Epithelial cell of esophagus (primary cell): ENCODE results near the gene ARHGEF7.
A peak's percentile ranks its signal among the peaks of the same experiment; 100 is the strongest.

Experiments used
- DNase-seq: peaks from one replicate; pipeline ENCODE4 v3.0.0; 2010; ENCODE audit warnings: low read depth
- H3K4me3 ChIP-seq: 2 replicates; pipeline ENCODE4 v1.5.1; 2011; ENCODE audit warnings: mild to moderate bottlenecking, low read length, control low read depth
- TF ChIP-seq, protein P1 (sequence below): IDR thresholded peaks from 2 replicates; pipeline ENCODE4 v1.5.1; 2011; ENCODE audit warnings: low read depth, mild to moderate bottlenecking, low read length, control low read depth, inconsistent platforms; ENCODE audit not compliant: insufficient read depth; ENCODE audit errors: missing control alignments

Gene ARHGEF7

DNA sequence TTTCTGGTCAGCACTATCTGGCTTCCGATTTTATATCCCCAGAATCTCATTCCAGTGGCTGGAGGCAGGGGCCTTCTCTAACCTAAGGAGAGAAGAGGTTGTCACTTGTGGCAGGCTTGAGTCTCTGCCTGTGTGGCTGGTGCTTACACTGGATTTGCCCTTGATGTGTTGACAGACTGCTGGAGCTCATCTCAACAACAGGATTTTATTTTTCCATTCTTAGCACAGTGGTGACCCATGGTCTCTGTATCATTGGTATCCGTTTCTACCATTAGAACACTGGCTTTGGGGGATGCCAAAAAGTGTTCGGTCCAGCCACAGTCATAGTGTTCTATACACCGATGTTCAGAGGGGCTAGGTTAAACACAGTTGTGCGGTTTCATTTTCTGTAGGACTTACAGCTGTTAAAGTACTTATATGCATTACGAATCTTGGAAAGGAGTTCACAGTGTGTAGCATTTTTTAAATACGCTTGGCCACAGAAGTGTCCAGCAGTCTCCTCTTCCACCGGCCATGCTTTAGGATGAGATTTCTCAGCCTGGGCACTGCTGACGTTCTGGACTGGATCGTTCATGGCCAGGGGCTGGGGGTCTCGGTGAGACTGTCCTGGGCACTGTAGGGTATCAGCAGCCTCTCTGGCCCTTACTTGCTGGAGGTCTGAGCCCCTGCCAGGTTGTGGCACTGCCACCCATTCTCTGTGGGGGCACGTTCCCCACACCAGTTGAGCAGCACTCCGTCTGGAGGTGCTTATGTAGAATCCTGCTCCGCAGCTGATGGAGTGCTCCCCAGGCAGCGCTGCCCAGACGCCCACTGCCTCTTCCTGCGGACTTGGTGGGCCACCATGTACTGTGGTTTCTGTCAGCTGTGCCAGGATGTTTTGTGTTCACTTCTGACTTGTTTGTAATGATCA, 163.9 kb downstream of the ARHGEF7 start:
- TF ChIP-seq, protein P1, sequence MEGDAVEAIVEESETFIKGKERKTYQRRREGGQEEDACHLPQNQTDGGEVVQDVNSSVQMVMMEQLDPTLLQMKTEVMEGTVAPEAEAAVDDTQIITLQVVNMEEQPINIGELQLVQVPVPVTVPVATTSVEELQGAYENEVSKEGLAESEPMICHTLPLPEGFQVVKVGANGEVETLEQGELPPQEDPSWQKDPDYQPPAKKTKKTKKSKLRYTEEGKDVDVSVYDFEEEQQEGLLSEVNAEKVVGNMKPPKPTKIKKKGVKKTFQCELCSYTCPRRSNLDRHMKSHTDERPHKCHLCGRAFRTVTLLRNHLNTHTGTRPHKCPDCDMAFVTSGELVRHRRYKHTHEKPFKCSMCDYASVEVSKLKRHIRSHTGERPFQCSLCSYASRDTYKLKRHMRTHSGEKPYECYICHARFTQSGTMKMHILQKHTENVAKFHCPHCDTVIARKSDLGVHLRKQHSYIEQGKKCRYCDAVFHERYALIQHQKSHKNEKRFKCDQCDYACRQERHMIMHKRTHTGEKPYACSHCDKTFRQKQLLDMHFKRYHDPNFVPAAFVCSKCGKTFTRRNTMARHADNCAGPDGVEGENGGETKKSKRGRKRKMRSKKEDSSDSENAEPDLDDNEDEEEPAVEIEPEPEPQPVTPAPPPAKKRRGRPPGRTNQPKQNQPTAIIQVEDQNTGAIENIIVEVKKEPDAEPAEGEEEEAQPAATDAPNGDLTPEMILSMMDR: no peak
- no peak overlapping the region for H3K4me3 ChIP-seq
- DNase-seq: no peak

DNA sequence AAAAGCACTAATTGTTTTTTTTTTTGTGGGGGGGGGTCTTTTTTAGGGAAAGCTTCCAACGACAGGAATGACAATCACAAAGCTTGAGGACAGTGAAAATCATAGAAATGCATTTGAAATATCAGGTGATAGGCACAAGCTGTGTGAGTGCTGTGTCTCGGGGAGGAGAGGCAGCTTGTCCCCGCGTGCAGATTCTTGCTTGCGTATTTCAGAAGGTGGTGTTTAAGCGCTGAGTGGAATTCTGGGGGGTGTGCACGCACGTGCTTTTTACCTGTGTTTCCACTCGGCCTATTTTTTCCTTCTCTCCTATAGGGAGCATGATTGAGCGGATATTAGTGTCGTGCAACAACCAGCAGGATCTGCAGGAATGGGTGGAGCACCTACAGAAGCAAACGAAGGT, 165.1 kb downstream of the ARHGEF7 start:
- no peak for DNase-seq
- H3K4me3 ChIP-seq: no peak overlapping the region
- TF ChIP-seq, protein P1: no peak

DNA sequence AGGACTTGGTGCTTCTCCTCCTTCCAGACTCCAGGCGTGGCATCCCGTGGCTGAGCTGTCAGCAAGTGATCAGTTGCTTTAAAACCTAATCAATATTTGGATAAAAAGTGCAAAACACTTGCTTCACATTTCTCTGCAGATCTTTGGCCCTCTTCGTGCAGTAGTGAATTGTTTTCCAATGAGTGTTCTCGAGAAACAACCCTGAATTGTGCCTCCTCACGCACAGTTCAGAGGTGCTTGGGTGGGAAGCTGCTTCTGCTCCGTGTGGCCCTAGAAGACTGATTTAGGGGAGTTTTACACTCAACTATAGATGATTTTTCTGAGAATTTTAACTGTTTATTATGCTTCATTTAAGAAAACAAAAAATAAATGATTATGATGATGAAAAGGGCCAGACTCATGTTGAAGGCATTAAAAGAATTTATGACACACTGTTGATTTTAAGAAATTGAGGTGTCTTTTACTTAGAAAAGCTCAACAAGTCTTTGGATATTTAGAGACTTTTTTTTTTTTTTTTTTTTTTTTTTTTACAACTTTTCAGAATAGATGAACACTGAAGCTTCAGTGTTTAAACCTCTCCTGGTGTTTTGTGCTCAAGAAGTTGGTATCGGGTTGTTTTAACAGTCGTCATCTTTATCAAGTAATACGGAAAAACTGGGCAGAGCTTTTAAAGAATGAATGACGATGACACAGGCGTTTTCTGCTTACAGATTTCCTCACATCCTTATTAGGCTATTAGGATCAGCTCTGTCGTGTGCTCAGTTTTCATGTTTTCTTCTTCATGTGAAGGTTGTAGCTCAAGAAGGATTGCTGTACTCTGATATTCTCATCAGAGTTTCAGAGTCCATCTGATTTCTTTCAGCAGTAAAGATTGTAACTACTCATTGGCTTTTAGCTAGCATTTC, 165.8 kb downstream of the ARHGEF7 start:
- no peak overlapping the region for H3K4me3 ChIP-seq
- TF ChIP-seq, protein P1: no peak
- DNase-seq: no peak

DNA sequence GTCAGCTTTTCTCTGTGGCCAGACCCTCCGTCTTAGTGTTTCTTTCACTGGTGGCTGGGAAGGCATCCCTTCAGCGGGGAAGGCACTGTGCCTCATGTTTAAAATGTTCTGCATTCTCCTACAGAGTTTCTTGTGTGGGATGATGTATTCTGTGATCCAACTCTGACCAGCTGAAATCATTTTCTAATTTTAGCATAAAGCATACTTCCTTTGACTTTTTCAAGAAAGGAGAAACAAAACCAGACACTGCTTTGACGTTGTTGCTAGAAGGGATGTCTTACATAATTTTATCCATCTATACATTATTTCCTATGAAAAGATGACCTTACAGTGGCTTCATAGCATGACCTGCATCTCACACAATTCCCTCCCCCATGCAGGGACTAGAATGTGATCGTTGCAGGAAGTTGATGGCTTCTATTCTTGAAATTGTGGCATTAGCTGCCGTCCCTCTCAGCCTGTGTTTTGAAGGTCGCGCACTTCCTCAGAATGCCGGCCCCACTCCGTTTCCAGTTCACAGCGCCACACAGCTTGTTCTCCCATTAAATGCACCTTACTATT, 166.7 kb downstream of the ARHGEF7 start:
- TF ChIP-seq, protein P1: no peak
- DNase-seq: no peak
- no peak overlapping the region for H3K4me3 ChIP-seq

DNA sequence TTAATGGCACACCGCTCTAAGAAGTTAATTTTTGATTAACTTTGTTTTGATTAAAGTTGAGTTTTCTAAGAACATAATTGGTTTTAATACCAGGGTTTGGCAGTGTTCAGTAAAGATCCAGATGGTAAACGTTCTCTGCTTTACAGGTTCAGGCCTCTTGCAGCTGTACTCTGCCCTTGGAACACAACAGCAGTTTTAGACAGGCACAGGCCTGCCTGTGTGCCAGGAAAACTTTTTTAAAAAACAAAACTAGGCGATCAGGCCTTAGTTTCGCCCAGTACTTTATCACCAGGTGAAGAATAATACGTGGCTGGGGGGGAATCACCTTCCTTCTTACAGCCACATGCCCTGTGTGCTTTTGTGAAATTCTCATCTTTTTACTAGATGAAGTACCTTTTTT, 167.3 kb downstream of the ARHGEF7 start:
- no peak overlapping the region for H3K4me3 ChIP-seq
- TF ChIP-seq, protein P1: no peak
- peak; percentile 46 for DNase-seq

DNA sequence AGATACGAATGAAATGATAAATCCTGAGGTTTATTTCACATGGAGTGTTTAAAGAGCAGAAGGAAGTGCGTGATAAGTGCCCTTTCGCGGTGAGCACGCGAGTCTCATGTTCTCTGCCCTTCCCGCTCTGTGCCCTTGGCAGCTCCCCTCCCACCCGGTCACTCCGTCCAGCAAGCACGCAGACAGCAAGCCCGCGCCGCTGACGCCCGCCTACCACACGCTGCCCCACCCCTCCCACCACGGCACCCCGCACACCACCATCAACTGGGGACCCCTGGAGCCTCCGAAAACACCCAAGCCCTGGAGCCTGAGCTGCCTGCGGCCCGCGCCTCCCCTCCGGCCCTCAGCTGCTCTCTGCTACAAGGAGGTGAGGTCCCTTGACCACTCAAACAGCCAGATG, 167.9 kb downstream of the ARHGEF7 start:
- H3K4me3 ChIP-seq: no peak overlapping the region
- DNase-seq: no peak
- TF ChIP-seq, protein P1: no peak
